ENCODE data around the gene PPIP5K1.

The PPIP5K1 gene

GRCh38 chr15:43484455-43484854 lies 105.6 kb downstream of the PPIP5K1 start:
- DNase-seq, result no peak
